ENCODE measurements around the gene MTCL3.

MTCL3 gene

DNA sequence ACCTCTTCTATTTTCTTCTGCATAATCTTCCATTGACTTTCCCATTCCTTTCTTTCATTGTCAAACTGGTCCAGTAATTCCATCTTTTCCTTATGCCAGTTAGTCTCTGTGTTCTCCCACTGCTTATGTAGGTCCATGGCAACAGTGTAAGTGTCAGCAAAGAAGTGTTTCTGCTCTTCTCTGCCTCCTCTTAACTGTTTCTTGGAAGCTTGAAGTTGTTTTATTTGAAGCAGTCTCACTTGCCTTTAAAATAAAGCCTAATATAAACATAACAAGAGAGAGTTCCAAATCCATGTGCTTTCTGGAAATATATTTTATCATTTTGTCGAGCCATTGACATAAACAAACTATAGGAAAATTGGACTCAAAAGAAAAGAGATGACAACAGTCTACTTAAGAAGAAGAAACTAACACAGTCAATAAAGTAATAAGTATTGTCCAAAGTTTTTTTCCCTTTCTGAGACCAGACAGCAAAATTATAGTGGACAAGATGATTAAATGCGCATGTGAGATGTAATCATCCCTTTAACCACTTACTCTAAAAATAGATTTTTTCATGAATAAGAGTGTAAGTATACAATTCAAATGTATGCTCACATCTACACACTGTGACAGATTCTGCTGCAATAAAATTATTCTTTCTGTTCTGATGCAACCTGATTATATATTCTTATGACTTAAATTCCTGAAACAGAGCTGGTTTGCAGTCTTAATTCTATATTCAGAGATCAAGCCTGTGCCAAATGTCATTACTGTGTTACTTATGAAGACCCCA, 65.1 kb downstream of the MTCL3 start:
- CTCF ChIA-PET: interaction anchor here (1.2 to 1.5 kb wide), 3 partner anchors 9 to 60 kb away, joined by 3 to 5 read pairs (median 3); no protein-coding TSS in a partner anchor
- DNase-seq (ENCODE audit: extremely low spot score): no peak
- TF ChIP-seq, protein P1, sequence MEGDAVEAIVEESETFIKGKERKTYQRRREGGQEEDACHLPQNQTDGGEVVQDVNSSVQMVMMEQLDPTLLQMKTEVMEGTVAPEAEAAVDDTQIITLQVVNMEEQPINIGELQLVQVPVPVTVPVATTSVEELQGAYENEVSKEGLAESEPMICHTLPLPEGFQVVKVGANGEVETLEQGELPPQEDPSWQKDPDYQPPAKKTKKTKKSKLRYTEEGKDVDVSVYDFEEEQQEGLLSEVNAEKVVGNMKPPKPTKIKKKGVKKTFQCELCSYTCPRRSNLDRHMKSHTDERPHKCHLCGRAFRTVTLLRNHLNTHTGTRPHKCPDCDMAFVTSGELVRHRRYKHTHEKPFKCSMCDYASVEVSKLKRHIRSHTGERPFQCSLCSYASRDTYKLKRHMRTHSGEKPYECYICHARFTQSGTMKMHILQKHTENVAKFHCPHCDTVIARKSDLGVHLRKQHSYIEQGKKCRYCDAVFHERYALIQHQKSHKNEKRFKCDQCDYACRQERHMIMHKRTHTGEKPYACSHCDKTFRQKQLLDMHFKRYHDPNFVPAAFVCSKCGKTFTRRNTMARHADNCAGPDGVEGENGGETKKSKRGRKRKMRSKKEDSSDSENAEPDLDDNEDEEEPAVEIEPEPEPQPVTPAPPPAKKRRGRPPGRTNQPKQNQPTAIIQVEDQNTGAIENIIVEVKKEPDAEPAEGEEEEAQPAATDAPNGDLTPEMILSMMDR (IDR thresholded peaks at IDR 0.05; ENCODE audit: control extremely low read depth, extremely low read depth, low read depth, missing control alignments): no peak
- POLR2A ChIA-PET: no interaction called here

DNA sequence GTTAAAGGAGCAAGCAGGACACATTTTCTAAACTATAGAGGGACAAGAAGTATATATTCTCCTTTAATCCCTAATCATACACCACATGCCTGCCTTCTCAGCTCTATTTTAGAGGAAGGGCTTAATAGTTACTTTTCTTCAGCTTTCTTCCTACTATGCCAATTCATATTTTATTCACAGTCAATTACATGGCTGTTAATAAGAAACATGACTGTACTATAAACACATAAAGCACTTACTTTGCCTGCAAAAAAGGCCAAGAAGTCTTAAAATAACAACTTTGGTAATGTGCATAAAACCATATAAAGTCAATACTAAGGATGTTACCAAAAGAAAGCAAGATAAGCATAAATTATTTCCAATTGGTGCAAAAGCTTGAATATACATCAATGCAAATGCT, 66.3 kb downstream of the MTCL3 start:
- CTCF ChIA-PET: interaction anchor here (1.0 to 1.2 kb wide), 2 partner anchors 14 to 62 kb away, joined by 3 to 4 read pairs; no protein-coding TSS in a partner anchor
- TF ChIP-seq, protein P1 (IDR thresholded peaks at IDR 0.05; ENCODE audit: control extremely low read depth, extremely low read depth, low read depth, missing control alignments): no peak
- POLR2A ChIA-PET: no interaction called here
- DNase-seq (ENCODE audit: extremely low spot score): no peak

DNA sequence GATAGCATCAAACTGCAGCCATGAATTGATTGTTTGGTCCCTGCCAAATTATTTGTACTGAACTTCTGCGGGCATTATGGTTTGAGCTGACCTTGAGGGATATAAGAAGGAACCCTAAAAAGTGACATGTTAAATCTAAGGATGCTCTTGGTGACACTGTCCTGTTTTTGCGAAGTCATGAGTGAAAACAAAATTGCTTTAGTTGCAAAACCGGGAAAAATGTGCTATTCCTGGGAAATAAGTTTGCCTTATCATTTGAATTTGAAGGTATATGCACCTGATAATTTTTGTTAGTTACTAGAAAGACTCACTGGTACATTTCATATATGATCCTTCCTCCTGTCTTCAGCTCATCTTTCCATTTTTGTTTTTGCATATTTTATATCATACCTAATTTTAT, 67.7 kb downstream of the MTCL3 start:
- ChIA-PET CTCF (no interaction called here), POLR2A (no interaction called here)
- TF ChIP-seq, protein P1 (IDR thresholded peaks at IDR 0.05; ENCODE audit: control extremely low read depth, extremely low read depth, low read depth, missing control alignments): no peak
- DNase-seq (ENCODE audit: extremely low spot score): no peak

DNA sequence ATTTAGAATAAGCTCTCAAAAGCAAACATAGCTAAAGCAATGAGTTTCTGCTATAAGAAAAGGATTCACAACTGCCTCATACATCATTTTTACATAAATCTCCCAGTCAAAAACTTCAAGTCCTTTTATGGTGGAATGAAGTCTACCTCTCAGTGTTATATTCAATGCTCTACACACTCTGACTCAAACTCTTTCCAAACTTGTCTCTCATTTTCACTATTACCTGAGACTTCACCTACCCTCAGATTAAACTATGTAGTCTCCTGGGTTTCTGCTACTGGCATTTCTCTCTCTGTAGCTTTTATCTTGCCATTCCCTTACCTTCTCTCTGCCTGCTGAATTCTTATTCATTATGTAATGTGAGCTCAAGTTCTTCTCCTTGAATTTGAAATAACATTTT, 71.4 kb downstream of the MTCL3 start:
- TF ChIP-seq, protein P1 (IDR thresholded peaks at IDR 0.05; ENCODE audit: control extremely low read depth, extremely low read depth, low read depth, missing control alignments): no peak
- POLR2A ChIA-PET: no interaction called here
- CTCF ChIA-PET: interaction anchor here (1.0 to 1.7 kb wide), 4 partner anchors 11 to 69 kb away, joined by 3 to 5 read pairs (median 3); partner anchors contain the start of gene KIAA0408
- DNase-seq (ENCODE audit: extremely low spot score): no peak

DNA sequence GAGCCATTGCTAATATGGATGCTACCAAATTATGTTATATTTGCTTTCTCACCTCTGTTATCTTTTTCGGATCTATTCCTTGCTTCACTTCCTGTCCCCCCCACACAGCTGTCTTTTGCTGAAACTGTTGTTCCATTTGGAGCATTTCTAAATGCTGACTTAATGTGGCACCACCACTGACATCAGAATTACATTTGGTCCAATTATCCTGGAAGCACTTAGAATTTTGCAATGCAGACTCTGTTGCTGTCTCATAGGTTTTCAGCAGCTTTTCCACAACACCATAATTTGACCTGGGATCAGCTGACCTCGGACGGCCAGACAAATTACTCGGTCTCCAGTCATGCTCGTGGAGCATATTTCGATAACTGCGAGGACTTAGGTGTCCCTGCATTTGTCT, 72.8 kb downstream of the MTCL3 start:
- DNase-seq (ENCODE audit: extremely low spot score): no peak
- TF ChIP-seq, protein P1 (IDR thresholded peaks at IDR 0.05; ENCODE audit: control extremely low read depth, extremely low read depth, low read depth, missing control alignments): no peak
- ChIA-PET CTCF (interaction anchor here (0.9 kb wide), 1 partner anchor 13 kb away, joined by 3 read pairs; the partner anchor contains the start of gene KIAA0408), POLR2A (no interaction called here)

DNA sequence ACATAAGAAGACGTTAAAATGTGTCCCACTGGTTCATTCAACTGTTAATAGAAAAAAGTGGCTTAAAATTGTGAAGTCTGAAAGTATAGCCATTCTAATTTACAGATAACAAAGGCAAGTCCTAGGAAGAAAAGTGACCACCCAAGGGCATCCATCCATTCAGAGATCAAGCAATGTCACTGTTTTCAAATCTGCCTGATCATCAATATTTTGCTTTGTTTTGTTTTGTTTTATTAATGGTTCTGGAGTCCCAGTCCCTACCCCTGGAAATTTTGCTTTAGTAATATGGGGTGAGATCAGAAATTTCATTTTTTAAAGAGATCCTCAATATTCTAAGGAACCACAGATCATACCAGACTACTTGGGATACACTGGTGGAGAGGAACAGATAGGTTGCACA, 77.3 kb downstream of the MTCL3 start:
- ChIA-PET CTCF (no interaction called here), POLR2A (no interaction called here)
- TF ChIP-seq, protein P1 (IDR thresholded peaks at IDR 0.05; ENCODE audit: control extremely low read depth, extremely low read depth, low read depth, missing control alignments): no peak
- DNase-seq (ENCODE audit: extremely low spot score): no peak
